ENCODE results near the gene RERE.

Gene RERE

DNA sequence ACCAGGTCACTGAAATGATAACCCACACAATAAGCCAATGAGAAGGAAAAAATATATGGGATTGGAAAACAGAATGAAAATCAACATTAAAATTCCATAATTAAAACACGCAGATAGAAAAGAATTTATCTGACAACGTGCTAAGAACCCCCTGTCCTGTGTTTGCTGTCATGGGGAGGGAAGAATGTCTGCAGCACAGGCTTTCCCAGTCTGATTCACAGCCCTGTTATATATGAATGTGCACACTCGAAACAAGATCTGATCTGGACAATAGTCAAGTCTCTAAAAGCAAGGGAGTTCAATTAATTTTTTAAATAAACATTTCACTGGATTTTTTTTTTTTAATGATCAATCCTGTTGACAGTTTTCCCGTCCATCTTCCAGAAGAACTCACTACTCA, 220.0 kb downstream of the RERE start (continued):
- TF ChIP-seq ZNF776 (tag by site-specific recombination; IDR thresholded peaks at IDR 0.05; ENCODE audit: borderline replicate concordance) (no peak), ZIC2 (tag by site-specific recombination; IDR thresholded peaks at IDR 0.05) (no peak), ZNF830 (tag by site-specific recombination; IDR thresholded peaks at IDR 0.05; ENCODE audit: low read depth) (no peak), ZNF777 (tag by site-specific recombination; IDR thresholded peaks at IDR 0.05; ENCODE audit: borderline replicate concordance) (no peak)
- TF ChIP-seq, protein P1, sequence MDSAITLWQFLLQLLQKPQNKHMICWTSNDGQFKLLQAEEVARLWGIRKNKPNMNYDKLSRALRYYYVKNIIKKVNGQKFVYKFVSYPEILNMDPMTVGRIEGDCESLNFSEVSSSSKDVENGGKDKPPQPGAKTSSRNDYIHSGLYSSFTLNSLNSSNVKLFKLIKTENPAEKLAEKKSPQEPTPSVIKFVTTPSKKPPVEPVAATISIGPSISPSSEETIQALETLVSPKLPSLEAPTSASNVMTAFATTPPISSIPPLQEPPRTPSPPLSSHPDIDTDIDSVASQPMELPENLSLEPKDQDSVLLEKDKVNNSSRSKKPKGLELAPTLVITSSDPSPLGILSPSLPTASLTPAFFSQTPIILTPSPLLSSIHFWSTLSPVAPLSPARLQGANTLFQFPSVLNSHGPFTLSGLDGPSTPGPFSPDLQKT (IDR thresholded peaks at IDR 0.05; ENCODE audit: borderline replicate concordance, low read depth, low read length), result no peak

GRCh38 chr1:8595941-8596340, 221.5 kb downstream of the RERE start:
- H3K4me3 ChIP-seq (ENCODE audit: low read depth, low read length), result no peak overlapping the region
- no peak overlapping the region for H3K27ac ChIP-seq (ENCODE audit: extremely low read depth, low read depth, low read length)
- 0 out of 2 replicates have a peak, but pooled peaks cover 9% of the 10 kb centered on the region for H3K4me1 ChIP-seq (ENCODE audit: control insufficient read depth, insufficient read depth, low read length)
- POLR2A ChIA-PET, result no interaction called here
- CTCF ChIA-PET, result interaction anchor here (0.6 to 1.9 kb wide), 4 partner anchors 10 to 357 kb away, joined by 3 to 10 read pairs (median 4); no protein-coding TSS in a partner anchor
- no peaks in the 10 kb centered on the region for H3K36me3 ChIP-seq (ENCODE audit: control insufficient read depth in 2 of 2, insufficient read depth in 1 of 2, low read length in 2 of 2)
- no peaks in the 10 kb centered on the region for H3K9me3 ChIP-seq (ENCODE audit: control insufficient read depth, insufficient read depth, low read depth, low read length)
- TF ChIP-seq ZSCAN18 (tag by site-specific recombination; IDR thresholded peaks at IDR 0.05) (no peak), ZNF416 (tag by site-specific recombination; IDR thresholded peaks at IDR 0.05) (no peak), ZBTB20 (tag by site-specific recombination; IDR thresholded peaks at IDR 0.05) (no peak), HIC1 (tag by site-specific recombination; IDR thresholded peaks at IDR 0.05) (no peak)
- TF ChIP-seq, protein P2, sequence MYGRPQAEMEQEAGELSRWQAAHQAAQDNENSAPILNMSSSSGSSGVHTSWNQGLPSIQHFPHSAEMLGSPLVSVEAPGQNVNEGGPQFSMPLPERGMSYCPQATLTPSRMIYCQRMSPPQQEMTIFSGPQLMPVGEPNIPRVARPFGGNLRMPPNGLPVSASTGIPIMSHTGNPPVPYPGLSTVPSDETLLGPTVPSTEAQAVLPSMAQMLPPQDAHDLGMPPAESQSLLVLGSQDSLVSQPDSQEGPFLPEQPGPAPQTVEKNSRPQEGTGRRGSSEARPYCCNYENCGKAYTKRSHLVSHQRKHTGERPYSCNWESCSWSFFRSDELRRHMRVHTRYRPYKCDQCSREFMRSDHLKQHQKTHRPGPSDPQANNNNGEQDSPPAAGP (tag by site-specific recombination; IDR thresholded peaks at IDR 0.05), result no peak

- H3K9me3 ChIP-seq (ENCODE audit: control insufficient read depth, insufficient read depth, low read depth, low read length), result no peaks in the 10 kb centered on the region
- no peaks in the 10 kb centered on the region for H3K36me3 ChIP-seq (ENCODE audit: control insufficient read depth in 2 of 2, insufficient read depth in 1 of 2, low read length in 2 of 2)
- TF ChIP-seq HOXA7 (CRISPR knock-in tag; IDR thresholded peaks at IDR 0.05; ENCODE audit: borderline replicate concordance) (no peak), ZBTB7A (tag by site-specific recombination; IDR thresholded peaks at IDR 0.05; ENCODE audit: low read depth) (no peak), ZNF626 (tag by site-specific recombination; IDR thresholded peaks at IDR 0.05) (no peak), ZNF112 (tag by site-specific recombination; IDR thresholded peaks at IDR 0.05) (no peak), ZNF404 (tag by site-specific recombination; IDR thresholded peaks at IDR 0.05) (no peak), BCL11A (tag by site-specific recombination; IDR thresholded peaks at IDR 0.05; ENCODE audit: low read depth) (no peak), ZNF629 (tag by site-specific recombination; IDR thresholded peaks at IDR 0.05) (no peak), ZNF433 (tag by site-specific recombination; IDR thresholded peaks at IDR 0.05; ENCODE audit: low read depth) (no peak), PATZ1 (tag by site-specific recombination; IDR thresholded peaks at IDR 0.05) (no peak), ZNF223 (tag by site-specific recombination; IDR thresholded peaks at IDR 0.05) (no peak)
- 0 out of 2 replicates have a peak, but pooled peaks cover 9% of the 10 kb centered on the region for H3K4me1 ChIP-seq (ENCODE audit: control insufficient read depth, insufficient read depth, low read length)
- H3K4me3 ChIP-seq (ENCODE audit: low read depth, low read length), result no peak overlapping the region
- CTCF ChIA-PET, result interaction anchor here (0.8 to 1.9 kb wide), 2 partner anchors 9 to 101 kb away, joined by 3 to 5 read pairs; no protein-coding TSS in a partner anchor
- H3K27ac ChIP-seq (ENCODE audit: extremely low read depth, low read depth, low read length), result no peak overlapping the region
- POLR2A ChIA-PET, result no interaction called here
Observed at GRCh38 chr1:8595332-8595731, 222.1 kb downstream of the RERE start.

Measured in HEK293 (cell line).